Transverse colon (tissue), 4 donors: ENCODE measurements around the gene FASTKD1. TPM values are rescaled to one million over a fixed set of nuclear protein-coding genes. Genes with fewer than 3 reads are reported as not detected.
"Not testable (repeated sequence)": the region's sequence is repeated elsewhere in the genome, so short reads cannot be mapped to it uniquely, and the experiment has no call there.

Source experiments
- DNase-seq: peaks from one replicate; pipeline ENCODE4 v3.0.0-alpha.2; 2019
- H3K27ac ChIP-seq, 4 donors: fragments of 200-600 bp; sonication (generic); 2 replicates each; pipeline ENCODE4 v1.5.1; 2016 to 2018; ENCODE audit warnings: inconsistent platforms in 4 of 4
- H3K27me3 ChIP-seq: fragments of 200-600 bp; sonication (generic); 2 replicates; pipeline ENCODE4 v1.5.1; 2017; ENCODE audit warnings: inconsistent platforms
- H3K36me3 ChIP-seq, 4 donors: fragments of 200-600 bp; sonication (generic); 2 replicates each; pipeline ENCODE4 v1.5.1; 2017 to 2019; ENCODE audit warnings: inconsistent platforms in 4 of 4
- H3K4me1 ChIP-seq, 4 donors: fragments of 200-600 bp; sonication (generic); 2 replicates each; pipeline ENCODE4 v1.5.1; 2017 to 2020; ENCODE audit warnings: inconsistent platforms in 4 of 4
- H3K4me3 ChIP-seq, 4 donors: fragments of 200-600 bp; sonication (generic); 1 replicate in 1 of 4; 2 replicates in 3 of 4; pipeline versions ENCODE4 v1.5.1 to v1.6.1; 2017 to 2019; ENCODE audit warnings: inconsistent platforms in 4 of 4
- H3K9me3 ChIP-seq, 2 donors: fragments of 200-600 bp; sonication (generic); 2 replicates each; pipeline ENCODE4 v1.5.1; 2017 to 2019; ENCODE audit warnings: inconsistent platforms in 2 of 2
- CTCF ChIP-seq, 5 experiments: fragments of 200-600 bp in 3 of 5; fragments of 450-650 bp in 2 of 5; sonication (generic) in 3 of 5; IDR thresholded peaks; 1 replicate in 2 of 5; 2 replicates in 3 of 5; pipeline ENCODE4 v1.5.1; 2016 to 2017; ENCODE audit warnings: antibody characterized with exemption in 5 of 5, inconsistent platforms in 3 of 5, mild to moderate bottlenecking in 2 of 5, moderate library complexity in 1 of 5
- EP300 ChIP-seq: sonication (generic); formaldehyde crosslinking; IDR thresholded peaks from one replicate; pipeline ENCODE4 v1.6.1; 2017; ENCODE audit warnings: antibody characterized with exemption, low read depth
- POLR2A ChIP-seq: fragments of 450-650 bp; IDR thresholded peaks from one replicate; pipeline ENCODE4 v1.6.1; 2016; ENCODE audit warnings: antibody characterized with exemption, mild to moderate bottlenecking, moderate library complexity
- POLR2AphosphoS5 ChIP-seq, 3 donors: sonication (generic); formaldehyde crosslinking; IDR thresholded peaks; one replicate each; pipeline ENCODE4 v1.6.1; 2016; ENCODE audit warnings: antibody characterized with exemption in 3 of 3
- WGBS, 2 donors: methylation state at CpG; one replicate each; pipeline ENCODE4 v1.1.5; 2018; ENCODE audit warnings: low coverage in 1 of 2; 5-methylcytosine and 5-hydroxymethylcytosine counted together
- in situ Hi-C, 4 donors: fragments of 200-750 bp; cut with MboI; loops; one replicate each; pipeline versions ENCODE4 v1.15.0 to v1.15.1; 2017; ENCODE audit warnings: low sequenced_read_pairs in 3 of 4, low pct_ligation_motif_present in 1 of 4, low pct_unique_long_range_greater_than_20kb in 1 of 4
- intact Hi-C: fragments of 100-400 bp; cut with DNase I; formaldehyde crosslinking; loops from one replicate; pipeline ENCODE4 v1.15.1; 2023; ENCODE audit warnings: low total_unique reads
- total RNA-seq, 4 donors: library from RNA; depleted of rRNA; stranded (reverse); fragments of >200 nt; gene quantifications; one replicate each; pipeline ENCODE4 v1.1.0, GENCODE V29; 2016

The FASTKD1 gene
- total RNA-seq, 4 donors from 2014 or later: 19.5 to 77.2 (median 64.7) TPM

- intact Hi-C loops (no loop called here), in situ Hi-C loops (no loop called here)
- DNase-seq: no peak
- Histone ChIP-seq H3K4me3 (no peak overlapping the region), H3K27ac (no peak overlapping the region), H3K4me1 (peaks cover 11 to 26% (median 15%) of the 10 kb centered on the region in 4 donors), H3K27me3 (no peaks in the 10 kb centered on the region), H3K36me3 (no peaks in the 10 kb centered on the region), H3K9me3 (no peaks in the 10 kb centered on the region)
- WGBS, 2 donors: 67 to 81% methylated on average over 4 to 8 of the region's 8 CpGs
- TF ChIP-seq EP300 (no peak), CTCF (IDR thresholded peaks at IDR 0.05) (no peak), POLR2AphosphoS5 (IDR thresholded peaks at IDR 0.05) (no peak), POLR2A (no peak)
These were observed 17.1 kb upstream of the FASTKD1 start for GRCh38 chr2:169590804-169591203.

- peak overlapping the region; percentile 85 to 90 (median 86) for H3K4me3 ChIP-seq
- H3K4me1 ChIP-seq: peaks cover 13 to 22% (median 21%) of the 10 kb centered on the region in 4 donors
- H3K36me3 ChIP-seq: no peaks in the 10 kb centered on the region
- H3K27ac ChIP-seq: peak overlapping the region; percentile 93 to 98 (median 97)
- TF ChIP-seq CTCF (IDR thresholded peaks at IDR 0.05) (no peak), EP300 (no peak), POLR2AphosphoS5 (IDR thresholded peaks at IDR 0.05) (no peak), POLR2A (no peak)
- 7 to 13% methylated on average over 7 of the region's 7 CpGs for WGBS, 2 donors
- no peaks in the 10 kb centered on the region for H3K9me3 ChIP-seq
- DNase-seq: no peak
- in situ Hi-C loops (loop anchor here in 1 of 4 donors (10.0 kb wide), 1 partner anchor 109 kb away; the partner anchor contains the start of genes CFAP210 and PHOSPHO2), intact Hi-C loops (no loop called here)
- H3K27me3 ChIP-seq: no peaks in the 10 kb centered on the region
These were observed 12.0 kb upstream of the FASTKD1 start for GRCh38 chr2:169585673-169586072.

GRCh38 chr2:169584005-169584877 lies 10.6 kb upstream of the FASTKD1 start, which contains the start of gene PPIG:
TSS of gene PPIG (plus strand) at chr2:169584351. CDS start at chr2:169604042, 19,691 bp downstream.
- DNase-seq: peak; percentile 93
- intact Hi-C loops: no loop called here
- TF ChIP-seq CTCF (IDR thresholded peaks at IDR 0.05): no peak
- TF ChIP-seq EP300: peak; percentile 14
- peak; percentile 74 to 83 (median 80) for TF ChIP-seq POLR2AphosphoS5 (IDR thresholded peaks at IDR 0.05)
- TF ChIP-seq POLR2A: peak; percentile 70
- 5 to 31% methylated on average over 6 to 49 of the region's 49 CpGs for WGBS, 2 donors
- Histone ChIP-seq H3K27me3 (no peaks in the 10 kb centered on the region), H3K27ac (peak within 1 kb of the TSS; percentile 93 to 98 (median 97)), H3K36me3 (no peaks in the 10 kb centered on the region), H3K4me3 (peak within 1 kb of the TSS; percentile 85 to 90 (median 86)), H3K9me3 (no peaks in the 10 kb centered on the region), H3K4me1 (peaks cover 13 to 22% (median 21%) of the 10 kb centered on the region in 4 donors)
- in situ Hi-C loops: loop anchor here in 1 of 4 donors (10.0 kb wide), 1 partner anchor 111 kb away; the partner anchor contains the start of genes CFAP210 and PHOSPHO2

GRCh38 chr2:169583518-169583917 lies 9.9 kb upstream of the FASTKD1 start:
- Histone ChIP-seq H3K4me1 (peaks cover 13 to 22% (median 21%) of the 10 kb centered on the region in 4 donors), H3K4me3 (peak overlapping the region in 1 of 4 donors; percentile 86), H3K27ac (peak overlapping the region; percentile 93 to 98 (median 97)), H3K36me3 (no peaks in the 10 kb centered on the region), H3K9me3 (no peaks in the 10 kb centered on the region), H3K27me3 (no peaks in the 10 kb centered on the region)
- no peak for TF ChIP-seq EP300
- TF ChIP-seq POLR2A: no peak
- no peak for TF ChIP-seq CTCF (IDR thresholded peaks at IDR 0.05)
- no peak for TF ChIP-seq POLR2AphosphoS5 (IDR thresholded peaks at IDR 0.05)
- intact Hi-C loops: no loop called here
- WGBS, 2 donors: 91 to 93% methylated on average over 5 of the region's 5 CpGs
- in situ Hi-C loops: loop anchor here in 1 of 4 donors (10.0 kb wide), 1 partner anchor 111 kb away; the partner anchor contains the start of genes CFAP210 and PHOSPHO2
- DNase-seq: no peak

- H3K4me3 ChIP-seq, DNase-seq, intact Hi-C loops, H3K27ac ChIP-seq, H3K36me3 ChIP-seq, H3K27me3 ChIP-seq, H3K9me3 ChIP-seq: not testable (repeated sequence)
- H3K4me1 ChIP-seq: peaks cover 13 to 22% (median 19%) of the 10 kb centered on the region in 4 donors
- in situ Hi-C loops: loop anchor here in 1 of 4 donors (10.0 kb wide), 1 partner anchor 112 kb away; the partner anchor contains the start of genes CFAP210 and PHOSPHO2
- WGBS, 2 donors: 91 to 97% methylated on average over 10 of the region's 10 CpGs
These were observed 9.0 kb upstream of the FASTKD1 start for GRCh38 chr2:169582552-169583266.
